Pericardium fibroblast (primary cell): ENCODE measurements around the gene GPC5. TPM values are rescaled to one million over a fixed set of nuclear protein-coding genes. Genes with fewer than 3 reads are reported as not detected.

Experiments used
- total RNA-seq: library from RNA; depleted of rRNA; stranded (reverse); fragments of >200 nt; gene quantifications from 2 replicates; pipeline ENCODE4 v1.2.3, GENCODE V29; 2015

The GPC5 gene
- total RNA-seq = 0.09 TPM in 1 of 2 replicates, not detected in the other

DNA sequence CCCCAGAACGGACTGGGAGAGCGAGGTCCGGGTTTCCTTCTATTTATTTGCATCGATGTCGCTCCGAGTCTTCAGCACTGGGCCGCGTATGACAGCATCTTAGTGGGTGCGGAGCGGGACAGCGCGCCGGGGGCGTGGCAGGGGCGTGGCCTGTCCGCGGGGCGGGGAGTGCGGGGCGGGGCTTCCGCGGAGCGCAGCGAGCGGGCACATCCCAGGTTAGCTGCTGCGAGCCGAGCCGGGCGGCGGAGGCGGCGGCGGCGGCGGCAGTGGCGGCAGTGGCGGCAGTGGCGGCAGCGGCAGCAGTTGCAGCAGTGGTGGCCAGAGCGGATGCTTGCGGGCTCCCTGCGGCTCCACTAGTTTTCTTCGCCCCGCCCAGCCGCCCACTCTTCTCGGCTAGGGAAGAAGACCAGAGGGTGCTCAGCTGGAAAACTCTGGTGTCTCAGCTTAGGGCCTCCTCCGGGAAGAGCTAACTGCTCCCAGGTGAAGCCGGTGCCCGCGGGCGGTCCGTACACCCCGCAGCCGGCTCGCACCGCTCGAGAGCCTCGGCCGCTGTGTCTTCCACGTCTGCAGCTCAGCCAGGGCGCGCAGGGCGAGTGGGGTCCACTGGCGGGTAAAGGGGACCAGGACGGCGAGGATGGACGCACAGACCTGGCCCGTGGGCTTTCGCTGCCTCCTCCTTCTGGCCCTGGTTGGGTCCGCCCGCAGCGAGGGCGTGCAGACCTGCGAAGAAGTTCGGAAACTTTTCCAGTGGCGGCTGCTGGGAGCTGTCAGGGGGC lies at the start of gene GPC5:
Gene GPC5 (plus strand): TSS at position 209 of the 776 bp plus-strand sequence.

Other genes with a start within 250 kb of the GPC5 start
- 0.94 and 2.2 TPM in 2 replicates for gene MIR17HG, start 50.9 kb upstream of the GPC5 start, total RNA-seq